Right lobe of liver (tissue), 6 donors: Measurements from ENCODE around the gene ITGA5. TPM values are rescaled to one million over a fixed set of nuclear protein-coding genes. Genes with fewer than 3 reads are reported as not detected.
A peak's percentile ranks its signal among the peaks of the same experiment; 100 is the strongest.
"Not testable (repeated sequence)": the region's sequence is repeated elsewhere in the genome, so short reads cannot be mapped to it uniquely, and the experiment has no call there.

Source experiments
- ATAC-seq, 4 donors: fragments of 200-7000 bp; cut with Tn5 transposase; one replicate each; pipeline ENCODE4 v1.9.1; 2020; ENCODE audit warnings: mild to moderate bottlenecking in 4 of 4, moderate library complexity in 4 of 4
- DNase-seq, 3 donors: peaks; one replicate each; pipeline ENCODE4 v3.0.0-alpha.2; 2020
- H3K27ac ChIP-seq, 3 donors: fragments of 200-600 bp; one replicate each; pipeline ENCODE4 v1.8.0; 2022
- H3K27me3 ChIP-seq, 2 donors: fragments of 200-600 bp; one replicate each; pipeline ENCODE4 v1.8.0; 2022
- H3K36me3 ChIP-seq, 4 donors: fragments of 200-600 bp; sonication (generic) in 1 of 4; one replicate each; pipeline versions ENCODE4 v1.5.1 to v1.8.0; 2017 to 2022; ENCODE audit warnings: control low read depth in 1 of 4
- H3K4me1 ChIP-seq, 4 donors: fragments of 200-600 bp; sonication (generic) in 1 of 4; one replicate each; pipeline versions ENCODE4 v1.5.1 to v1.8.0; 2017 to 2022; ENCODE audit warnings: control low read depth in 1 of 4
- H3K4me3 ChIP-seq, 3 donors: fragments of 200-600 bp; one replicate each; pipeline ENCODE4 v1.8.0; 2022
- H3K9me3 ChIP-seq, 4 donors: fragments of 200-600 bp; sonication (generic) in 1 of 4; one replicate each; pipeline versions ENCODE4 v1.5.1 to v1.8.0; 2017 to 2022; ENCODE audit warnings: control low read depth in 1 of 4
- CTCF ChIP-seq, 4 donors: fragments of 200-600 bp in 3 of 4; fragments of 450-650 bp in 1 of 4; IDR thresholded peaks; one replicate each; pipeline versions ENCODE4 v1.5.1 to v1.8.0; 2016 to 2022; ENCODE audit warnings: antibody characterized with exemption in 4 of 4, mild to moderate bottlenecking in 2 of 4
- POLR2A ChIP-seq: fragments of 450-650 bp; IDR thresholded peaks from one replicate; pipeline ENCODE4 v1.6.1; 2017; ENCODE audit warnings: antibody characterized with exemption, mild to moderate bottlenecking
- WGBS: methylation state at CpG from one replicate; pipeline ENCODE4 v1.1.6; 2018; ENCODE audit warnings: low coverage, low lambda C conversion rate; ENCODE audit not compliant: insufficient coverage; ENCODE audit errors: missing lambda C conversion rate; 5-methylcytosine and 5-hydroxymethylcytosine counted together
- intact Hi-C, 2 donors: fragments of 100-400 bp; cut with DNase I; formaldehyde crosslinking; loops; one replicate each; pipeline versions ENCODE4 v1.11.2 to v1.14.1; 2022
- total RNA-seq, 6 experiments: library from RNA; depleted of rRNA in 2 of 6; stranded (reverse); fragments of >200 nt in 2 of 6; fragmentation: NEBNext Ultra II Directional in 3 of 6; extraction: Animal tissue kit (Norgen Biotek cat#: 25700) in 3 of 6; gene quantifications; one replicate each; pipeline versions ENCODE4 v1.1.0 to v1.2.4, GENCODE V29; 2016 to 2023
- donor health status: DM: no; HTN: yes; CAD: no.
- donor health status: DM: no; HTN: no; CAD: no.
- donor health status: DM: no; HTN: no; CAD: no.
- donor health status: DM: no; HTN: yes; CAD: no.
- donor health status: DM: no; HTN: yes; CAD: no.

The ITGA5 gene
- total RNA-seq, 6 experiments from 2014 or later: 31.2 to 75.6 (median 35.5) TPM

- ATAC-seq: no peak
- Histone ChIP-seq H3K36me3 (no peaks in the 10 kb centered on the region), H3K4me1 (peaks cover 0 to 23% (median 3%) of the 10 kb centered on the region in 4 donors), H3K27me3 (no peaks in the 10 kb centered on the region), H3K27ac (no peak overlapping the region), H3K9me3 (no peaks in the 10 kb centered on the region), H3K4me3 (no peak overlapping the region)
- 83% methylated on average over 2 of the region's 2 CpGs for WGBS
- TF ChIP-seq POLR2A: no peak
- TF ChIP-seq CTCF (IDR thresholded peaks at IDR 0.05): no peak
- intact Hi-C loops: no loop called here
- DNase-seq: no peak
Measured at GRCh38 chr12:54357506-54358190, 61.4 kb downstream of the ITGA5 start.

DNA sequence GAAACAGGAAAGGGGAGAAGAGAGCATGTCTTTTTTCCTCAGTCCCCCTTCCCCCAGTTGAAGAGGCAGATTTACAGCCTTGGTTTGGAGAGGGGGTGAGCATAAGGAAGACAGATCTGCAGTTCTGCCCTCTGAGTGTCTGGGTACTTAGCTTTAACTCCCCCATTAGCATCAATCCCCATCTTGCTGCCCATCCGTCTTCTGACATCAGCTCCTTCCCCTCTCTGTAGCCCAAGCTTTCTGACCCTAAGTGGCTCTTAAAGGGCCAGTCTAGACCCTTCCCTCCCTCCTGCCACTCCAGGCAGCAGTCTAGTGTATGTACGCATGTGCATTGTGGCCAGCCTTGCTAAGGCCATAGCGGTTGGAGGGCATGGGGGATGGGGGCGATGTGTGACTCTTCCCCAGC is 62.1 kb downstream of the ITGA5 start:
- H3K36me3 ChIP-seq: no peaks in the 10 kb centered on the region
- ATAC-seq (no peak), DNase-seq (no peak)
- TF ChIP-seq POLR2A (no peak), CTCF (IDR thresholded peaks at IDR 0.05) (no peak)
- no peak overlapping the region for H3K4me3 ChIP-seq
- no peaks in the 10 kb centered on the region for H3K9me3 ChIP-seq
- WGBS: 95% methylated on average over 4 of the region's 4 CpGs
- H3K4me1 ChIP-seq: peaks cover 0 to 30% (median 6%) of the 10 kb centered on the region in 4 donors
- no peak overlapping the region for H3K27ac ChIP-seq
- intact Hi-C loops: no loop called here
- no peaks in the 10 kb centered on the region for H3K27me3 ChIP-seq

- TF ChIP-seq CTCF (IDR thresholded peaks at IDR 0.05) (no peak), POLR2A (no peak)
- intact Hi-C loops: no loop called here
- peaks cover 0 to 4% (median under 1%) of the 10 kb centered on the region in 4 donors for H3K36me3 ChIP-seq
- H3K4me3 ChIP-seq: no peak overlapping the region
- ATAC-seq (no peak), DNase-seq (no peak)
- no peaks in the 10 kb centered on the region for H3K9me3 ChIP-seq
- H3K4me1 ChIP-seq: peaks cover 0 to 31% (median 7%) of the 10 kb centered on the region in 4 donors
- no peak overlapping the region for H3K27ac ChIP-seq
- 94% methylated on average over 2 of the region's 3 CpGs for WGBS
- no peaks in the 10 kb centered on the region for H3K27me3 ChIP-seq
Measured at GRCh38 chr12:54356228-54356627, 62.8 kb downstream of the ITGA5 start.

DNA sequence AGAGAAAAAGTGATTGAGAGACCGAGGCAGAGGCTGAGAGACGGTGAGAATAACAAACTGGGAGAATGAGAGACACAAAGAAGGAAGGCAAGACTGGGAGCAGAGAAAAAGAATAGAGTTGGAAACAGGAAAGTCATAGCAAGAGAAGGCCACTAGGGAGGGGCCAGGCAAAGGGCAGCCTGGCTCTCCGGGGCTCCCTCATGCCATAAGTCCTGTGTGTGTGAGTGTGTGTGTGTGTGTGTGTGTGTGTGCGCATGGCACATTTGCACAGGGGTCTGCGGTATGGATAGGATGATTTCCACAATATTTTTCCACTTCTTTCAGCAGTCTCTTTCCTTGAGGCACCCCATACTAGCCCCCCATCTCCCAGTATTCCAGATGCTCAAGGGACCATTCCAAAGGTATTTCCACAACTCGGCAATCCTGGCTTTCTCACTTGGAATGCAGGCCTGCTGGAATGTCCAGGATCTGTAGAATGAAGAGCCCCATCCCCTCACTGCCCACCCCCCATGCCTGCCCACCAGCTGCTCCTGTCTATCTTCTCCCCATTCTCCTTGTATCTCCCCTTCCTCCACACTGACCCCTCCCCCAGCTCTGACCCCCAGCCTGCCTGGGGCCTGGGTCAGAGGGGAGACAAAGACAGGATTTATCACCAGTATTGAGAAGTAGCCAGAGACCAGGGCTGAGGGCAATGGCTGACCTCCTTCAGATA is 63.8 kb downstream of the ITGA5 start:
- 53% methylated on average over 2 of the region's 6 CpGs for WGBS
- intact Hi-C loops: no loop called here
- TF ChIP-seq POLR2A (no peak), CTCF (IDR thresholded peaks at IDR 0.05) (no peak)

DNA sequence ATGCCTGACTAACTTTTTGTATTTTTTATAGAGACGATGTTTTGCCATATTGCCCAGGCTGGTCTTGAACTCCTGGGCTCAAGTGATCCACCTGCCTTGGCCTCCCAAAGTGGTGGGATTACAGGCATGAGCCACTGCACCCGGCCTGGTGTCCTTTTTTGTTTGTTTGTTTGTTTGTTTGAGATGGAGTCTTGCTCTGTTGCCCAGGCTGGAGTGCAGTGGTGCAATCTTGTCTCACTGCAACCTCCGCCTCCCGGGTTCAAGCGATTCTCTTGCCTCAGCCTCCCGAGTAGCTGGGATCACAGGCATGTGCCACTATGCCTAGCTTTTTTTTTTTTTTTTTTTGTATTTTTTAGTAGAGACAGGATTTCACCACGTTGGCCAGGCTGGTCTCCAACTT is 64.8 kb downstream of the ITGA5 start:
- H3K27me3 ChIP-seq, intact Hi-C loops, H3K9me3 ChIP-seq, ATAC-seq, H3K4me3 ChIP-seq, DNase-seq: not testable (repeated sequence)
- peaks cover 0 to 22% (median 12%) of the 10 kb centered on the region in 4 donors for H3K36me3 ChIP-seq
- peaks cover 0 to 31% (median 7%) of the 10 kb centered on the region in 4 donors for H3K4me1 ChIP-seq
- 44% methylated on average over 7 of the region's 7 CpGs for WGBS
- peak overlapping the region; percentile 62 to 86 (median 82) for H3K27ac ChIP-seq

More for the DNA sequence above, 63.8 kb downstream of the ITGA5 start:
- Histone ChIP-seq H3K4me1 (peaks cover 0 to 31% (median 7%) of the 10 kb centered on the region in 4 donors), H3K4me3 (no peak overlapping the region), H3K9me3 (no peaks in the 10 kb centered on the region), H3K36me3 (peaks cover 0 to 12% (median 5%) of the 10 kb centered on the region in 4 donors), H3K27ac (peak overlapping the region in 1 of 3 donors; percentile 86), H3K27me3 (no peaks in the 10 kb centered on the region)
- ATAC-seq (no peak), DNase-seq (no peak)
